Mucosa of descending colon (tissue), 3 donors: ENCODE results near the gene IQGAP1. TPM values are rescaled to one million over a fixed set of nuclear protein-coding genes. Genes with fewer than 3 reads are reported as not detected.

Experiments
- ATAC-seq: fragments of 200-7000 bp; cut with Tn5 transposase; one replicate; pipeline ENCODE4 v1.9.1; 2020; ENCODE audit warnings: mild to moderate bottlenecking, moderate library complexity
- DNase-seq, 3 donors: peaks; one replicate each; pipeline ENCODE4 v3.0.0-alpha.2; 2020
- H3K36me3 ChIP-seq: fragments of 200-600 bp; one replicate; pipeline ENCODE4 v1.8.0; 2021; ENCODE audit warnings: low read depth, mild to moderate bottlenecking
- H3K4me1 ChIP-seq: fragments of 200-600 bp; one replicate; pipeline ENCODE4 v1.8.0; 2021; ENCODE audit warnings: low read depth, mild to moderate bottlenecking
- H3K4me3 ChIP-seq: fragments of 200-600 bp; one replicate; pipeline ENCODE4 v1.8.0; 2021; ENCODE audit warnings: mild to moderate bottlenecking
- H3K9me3 ChIP-seq: fragments of 200-600 bp; one replicate; pipeline ENCODE4 v1.8.0; 2021; ENCODE audit warnings: mild to moderate bottlenecking
- CTCF ChIP-seq: fragments of 200-600 bp; IDR thresholded peaks from one replicate; pipeline ENCODE4 v1.8.0; 2022; ENCODE audit warnings: antibody characterized with exemption, mild to moderate bottlenecking
- intact Hi-C, 2 donors: fragments of 100-400 bp; cut with DNase I in 1 of 2; cut with micrococcal nuclease in 1 of 2; formaldehyde crosslinking; loops; one replicate each; pipeline versions ENCODE4 v1.11.0 to v1.11.1; 2022; cut with DNase I, micrococcal nuclease
- total RNA-seq, 3 donors: library from RNA; stranded (reverse); fragmentation: NEBNext Ultra II Directional in 2 of 3; extraction: Animal tissue kit (Norgen Biotek cat#: 25700) in 2 of 3; gene quantifications; one replicate each; pipeline versions ENCODE4 v1.2.1 to v1.2.4, GENCODE V29; 2021 to 2023
- donor health status: DM: no; HTN: no; CAD: no; lungs with moderate emphysema.
- donor health status: DM: no; HTN: no; CAD: no.
- donor health status: DM: no; HTN: yes; CAD: no.

IQGAP1 gene
- total RNA-seq, 3 donors from 2014 or later = 186 to 242 (median 206) TPM

- no peak for ATAC-seq
- TF ChIP-seq CTCF = no peak
- H3K4me3 ChIP-seq = no peak overlapping the region
- intact Hi-C loops = no loop called here
- no peaks in the 10 kb centered on the region for H3K9me3 ChIP-seq
- no peak for DNase-seq
- no peaks in the 10 kb centered on the region for H3K4me1 ChIP-seq
- H3K36me3 ChIP-seq = peaks cover 5% of the 10 kb centered on the region
These were observed 63.2 kb downstream of the IQGAP1 start for GRCh38 chr15:90451053-90451850.

- no peak for DNase-seq
- Histone ChIP-seq H3K4me1 (no peaks in the 10 kb centered on the region), H3K9me3 (no peaks in the 10 kb centered on the region), H3K36me3 (peaks cover 9% of the 10 kb centered on the region), H3K4me3 (no peak overlapping the region)
- ATAC-seq = no peak
- no peak for TF ChIP-seq CTCF
- intact Hi-C loops = no loop called here
These were observed 68.2 kb downstream of the IQGAP1 start for GRCh38 chr15:90456236-90456635.

- TF ChIP-seq CTCF = no peak
- Histone ChIP-seq H3K9me3 (no peaks in the 10 kb centered on the region), H3K4me1 (peaks cover 3% of the 10 kb centered on the region), H3K36me3 (peaks cover 9% of the 10 kb centered on the region), H3K4me3 (no peak overlapping the region)
- intact Hi-C loops = no loop called here
- DNase-seq = no peak
- no peak for ATAC-seq
These were observed 70.0 kb downstream of the IQGAP1 start for GRCh38 chr15:90458061-90458460.

GRCh38 chr15:90459368-90459767, 71.3 kb downstream of the IQGAP1 start:
- ATAC-seq = no peak
- Histone ChIP-seq H3K9me3 (no peaks in the 10 kb centered on the region), H3K36me3 (peaks cover 9% of the 10 kb centered on the region), H3K4me3 (no peak overlapping the region), H3K4me1 (peaks cover 3% of the 10 kb centered on the region)
- no peak for DNase-seq
- TF ChIP-seq CTCF = no peak
- intact Hi-C loops = no loop called here

GRCh38 chr15:90460142-90460824, 72.2 kb downstream of the IQGAP1 start:
- intact Hi-C loops = no loop called here
- Histone ChIP-seq H3K36me3 (peaks cover 4% of the 10 kb centered on the region), H3K9me3 (no peaks in the 10 kb centered on the region), H3K4me1 (peaks cover 3% of the 10 kb centered on the region), H3K4me3 (no peak overlapping the region)
- no peak for ATAC-seq
- no peak for DNase-seq
- TF ChIP-seq CTCF = no peak
